GM18951 (cell line): ENCODE data around the gene MTHFD1L.
"Not testable (repeated sequence)": the region's sequence is repeated elsewhere in the genome, so short reads cannot be mapped to it uniquely, and the experiment has no call there.

Experiments used
- POLR2A ChIP-seq: IDR thresholded peaks from 4 replicates; pipeline ENCODE4 v1.6.1; 2011; ENCODE audit warnings: mild to moderate bottlenecking; ENCODE audit not compliant: insufficient read length, insufficient read depth; ENCODE audit errors: extremely low read depth
- in situ Hi-C: fragments of 300-500 bp; cut with MboI; formaldehyde crosslinking; loops from one replicate; pipeline ENCODE4 v1.12.0; 2022; ENCODE audit warnings: low sequenced_read_pairs, mixed read lengths, inconsistent platforms; ENCODE audit not compliant: unreplicated experiment

Gene MTHFD1L

GRCh38 chr6:151100326-151100725 is 234.8 kb downstream of the MTHFD1L start:
- in situ Hi-C loops: no loop called here
- no peak for TF ChIP-seq POLR2A

- no peak for TF ChIP-seq POLR2A
- in situ Hi-C loops: no loop called here
Observed at GRCh38 chr6:151101161-151101815, 235.8 kb downstream of the MTHFD1L start.

GRCh38 chr6:151101816-151102694 is 236.6 kb downstream of the MTHFD1L start:
- in situ Hi-C loops: no loop called here
- TF ChIP-seq POLR2A: no peak

GRCh38 chr6:151103266-151103665 is 237.8 kb downstream of the MTHFD1L start:
- in situ Hi-C loops: no loop called here
- TF ChIP-seq POLR2A: no peak

- TF ChIP-seq POLR2A: no peak
- in situ Hi-C loops: no loop called here
Observed at GRCh38 chr6:151107897-151108427, 242.5 kb downstream of the MTHFD1L start.

GRCh38 chr6:151108548-151108947 is 243.0 kb downstream of the MTHFD1L start:
- TF ChIP-seq POLR2A: no peak
- in situ Hi-C loops: no loop called here

GRCh38 chr6:151109361-151109760 is 243.9 kb downstream of the MTHFD1L start:
- in situ Hi-C loops: no loop called here
- no peak for TF ChIP-seq POLR2A

GRCh38 chr6:151109869-151110575 is 244.5 kb downstream of the MTHFD1L start:
- no peak for TF ChIP-seq POLR2A
- in situ Hi-C loops: no loop called here

- TF ChIP-seq POLR2A: no peak
- in situ Hi-C loops: no loop called here
Observed at GRCh38 chr6:151110576-151110905, 245.0 kb downstream of the MTHFD1L start.

GRCh38 chr6:151111670-151112069 is 246.2 kb downstream of the MTHFD1L start:
- in situ Hi-C loops: no loop called here
- no peak for TF ChIP-seq POLR2A

GRCh38 chr6:151112130-151112529 is 246.6 kb downstream of the MTHFD1L start:
- TF ChIP-seq POLR2A: no peak
- in situ Hi-C loops: no loop called here

- in situ Hi-C loops: not testable (repeated sequence)
Observed at GRCh38 chr6:151112884-151113283, 247.4 kb downstream of the MTHFD1L start.

GRCh38 chr6:151113641-151114040 is 248.1 kb downstream of the MTHFD1L start:
- in situ Hi-C loops: no loop called here
- TF ChIP-seq POLR2A: no peak
